Fibroblast of skin of abdomen (primary cell): Measurements from ENCODE around the gene CACNA1C.

Experiments used
- DNase-seq: peaks from one replicate; pipeline ENCODE4 v3.0.0-alpha.2; 2013

CACNA1C gene

GRCh38 chr12:2374092-2374906, 321.5 kb downstream of the CACNA1C start:
- peak; percentile 69 for DNase-seq

GRCh38 chr12:2375871-2376270, 323.1 kb downstream of the CACNA1C start:
- DNase-seq: no peak

- DNase-seq: no peak
Measured at GRCh38 chr12:2376908-2377657, 324.3 kb downstream of the CACNA1C start.

- no peak for DNase-seq
Measured at GRCh38 chr12:2378835-2379330, 326.1 kb downstream of the CACNA1C start.

- DNase-seq: no peak
Measured at GRCh38 chr12:2380946-2381345, 328.2 kb downstream of the CACNA1C start.

GRCh38 chr12:2382370-2383155, 329.8 kb downstream of the CACNA1C start:
- DNase-seq: no peak

- DNase-seq: no peak
Measured at GRCh38 chr12:2383325-2384028, 330.7 kb downstream of the CACNA1C start.

GRCh38 chr12:2384029-2384386, 331.2 kb downstream of the CACNA1C start:
- DNase-seq: no peak

- peak; percentile 82 for DNase-seq
Measured at GRCh38 chr12:2384533-2385351, 332.0 kb downstream of the CACNA1C start.

GRCh38 chr12:2385529-2385928, 332.7 kb downstream of the CACNA1C start:
- DNase-seq: no peak

GRCh38 chr12:2386566-2386965, 333.8 kb downstream of the CACNA1C start:
- no peak for DNase-seq

GRCh38 chr12:2387103-2387834, 334.5 kb downstream of the CACNA1C start:
- no peak for DNase-seq

GRCh38 chr12:2389079-2389790, 336.4 kb downstream of the CACNA1C start:
- DNase-seq: peak; percentile 37

GRCh38 chr12:2390133-2390532, 337.3 kb downstream of the CACNA1C start:
- DNase-seq: no peak

GRCh38 chr12:2390850-2391390, 338.1 kb downstream of the CACNA1C start:
- DNase-seq: no peak

GRCh38 chr12:2391740-2392331, 339.0 kb downstream of the CACNA1C start:
- DNase-seq: no peak

- no peak for DNase-seq
Measured at GRCh38 chr12:2393016-2393415, 340.2 kb downstream of the CACNA1C start.

GRCh38 chr12:2393996-2394395, 341.2 kb downstream of the CACNA1C start:
- DNase-seq: no peak

GRCh38 chr12:2395354-2395977, 342.7 kb downstream of the CACNA1C start:
- peak; percentile 23 for DNase-seq
